Brain microvascular endothelial cell (primary cell): Measurements from ENCODE around the gene CD248.
"Not testable (repeated sequence)": the region's sequence is repeated elsewhere in the genome, so short reads cannot be mapped to it uniquely, and the experiment has no call there.

ENCODE experiments used
- DNase-seq: peaks from one replicate; pipeline ENCODE4 v3.0.0-alpha.2; 2020
- H3K27ac ChIP-seq: fragments of 250-450 bp; sonication (Bioruptor Pico); 2 replicates; pipeline ENCODE4 v1.5.1; 2020; ENCODE audit warnings: mild to moderate bottlenecking, moderate library complexity
- H3K27me3 ChIP-seq: fragments of 250-450 bp; sonication (Bioruptor Pico); replicated peaks from 2 replicates; pipeline ENCODE4 v1.5.1; 2020; ENCODE audit warnings: mild to moderate bottlenecking
- H3K36me3 ChIP-seq: fragments of 250-450 bp; sonication (Bioruptor Pico); replicated peaks from 2 replicates; pipeline ENCODE4 v1.5.1; 2020; ENCODE audit warnings: mild to moderate bottlenecking
- H3K4me3 ChIP-seq: 2 replicates; pipeline ENCODE4 v1.5.1; 2011; ENCODE audit warnings: low read depth, mild to moderate bottlenecking, control low read depth, low read length, moderate library complexity
- CTCF ChIP-seq: IDR thresholded peaks from 2 replicates; pipeline ENCODE4 v1.5.1; 2011; ENCODE audit warnings: low read depth, mild to moderate bottlenecking, moderate library complexity, low read length, control low read depth, inconsistent platforms; ENCODE audit errors: missing control alignments
- in situ Hi-C: cut with HindIII; loops from 2 replicates; pipeline ENCODE4 v1.10.0; 2017; ENCODE audit warnings: low sequenced_read_pairs, low pct_ligation_motif_present

CD248 gene

GRCh38 chr11:66362481-66363147 is 45.8 kb upstream of the CD248 start:
- no peak for TF ChIP-seq CTCF
- H3K27ac ChIP-seq = no peak overlapping the region
- DNase-seq = no peak
- H3K36me3 ChIP-seq = no peaks in the 10 kb centered on the region
- no peaks in the 10 kb centered on the region for H3K27me3 ChIP-seq
- H3K4me3 ChIP-seq = no peak overlapping the region
- in situ Hi-C loops = no loop called here

GRCh38 chr11:66361502-66361941 is 44.7 kb upstream of the CD248 start:
- H3K27me3 ChIP-seq = no peaks in the 10 kb centered on the region
- H3K27ac ChIP-seq = no peak overlapping the region
- DNase-seq = no peak
- no peaks in the 10 kb centered on the region for H3K36me3 ChIP-seq
- no peak overlapping the region for H3K4me3 ChIP-seq
- no peak for TF ChIP-seq CTCF
- in situ Hi-C loops = no loop called here

GRCh38 chr11:66360406-66361073 is 43.7 kb upstream of the CD248 start:
- Histone ChIP-seq H3K4me3 (no peak overlapping the region), H3K27me3 (no peaks in the 10 kb centered on the region), H3K27ac (no peak overlapping the region), H3K36me3 (no peaks in the 10 kb centered on the region)
- DNase-seq = no peak
- TF ChIP-seq CTCF = no peak
- in situ Hi-C loops = no loop called here

GRCh38 chr11:66359662-66360087 is 42.8 kb upstream of the CD248 start:
- no peak for DNase-seq
- in situ Hi-C loops = no loop called here
- no peak overlapping the region for H3K4me3 ChIP-seq
- no peaks in the 10 kb centered on the region for H3K36me3 ChIP-seq
- TF ChIP-seq CTCF = no peak
- H3K27me3 ChIP-seq = no peaks in the 10 kb centered on the region
- no peak overlapping the region for H3K27ac ChIP-seq

GRCh38 chr11:66350560-66351235 is 33.9 kb upstream of the CD248 start:
- H3K27ac ChIP-seq, in situ Hi-C loops, DNase-seq, H3K36me3 ChIP-seq, H3K27me3 ChIP-seq, H3K4me3 ChIP-seq: not testable (repeated sequence)

- Histone ChIP-seq H3K36me3 (no peaks in the 10 kb centered on the region), H3K4me3 (no peak overlapping the region), H3K27me3 (no peaks in the 10 kb centered on the region), H3K27ac (no peak overlapping the region)
- in situ Hi-C loops = no loop called here
- no peak for DNase-seq
- no peak for TF ChIP-seq CTCF
These were observed 32.2 kb upstream of the CD248 start for GRCh38 chr11:66349084-66349386.
